HCT116 (cell line): ENCODE measurements around the gene COL4A4.

ENCODE experiments used
- CTCF ChIP-seq, 3 experiments: fragments of 200-600 bp in 1 of 3; sonication (generic) in 1 of 3; IDR thresholded peaks in 2 of 3; conservative IDR thresholded peaks in 1 of 3; 2 replicates each; pipeline ENCODE4 v1.5.1; 2012 to 2017; ENCODE audit warnings: low read depth in 2 of 3, low read length in 2 of 3, antibody characterized with exemption in 1 of 3, borderline replicate concordance in 1 of 3, control low read depth in 1 of 3, mild to moderate bottlenecking in 1 of 3, mixed read lengths in 1 of 3, mixed run types in 1 of 3, moderate library complexity in 1 of 3; ENCODE audit not compliant: insufficient read depth in 1 of 3
- ZNF274 ChIP-seq: fragments of 200-500 bp; sonication (Bioruptor generic); IDR thresholded peaks from 2 replicates; pipeline ENCODE4 v1.6.1; 2014; ENCODE audit warnings: mild to moderate bottlenecking, low read depth, low read length, inconsistent platforms

- TF ChIP-seq CTCF (IDR thresholded peaks at IDR 0.05 in 2 of 3, conservative IDR thresholded peaks at IDR 0.05 in 1 of 3; ENCODE audit: borderline replicate concordance in 1 of 3, insufficient read depth in 1 of 3, low read depth in 2 of 3, low read length in 2 of 3) (no peak), ZNF274 (no peak)
Observed at GRCh38 chr2:226959418-226959817, 204.6 kb downstream of the COL4A4 start.
